DOHH2 (cell line): ENCODE measurements around the gene DSCAML1.

Experiments used
- H3F3A ChIP-seq: fragments of 200-600 bp; sonication (generic), shearing (Covaris generic); 2 replicates; pipeline ENCODE4 v1.6.0; 2016; ENCODE audit warnings: antibody characterized with exemption, mild to moderate bottlenecking; ENCODE audit not compliant: control insufficient read depth, insufficient read depth
- H3K27ac ChIP-seq: fragments of 200-600 bp; sonication (generic); 2 replicates; pipeline ENCODE4 v1.5.1; 2014; ENCODE audit warnings: low read depth, mild to moderate bottlenecking, low read length, moderate library complexity
- H3K27me3 ChIP-seq: fragments of 200-600 bp; sonication (generic); 2 replicates; pipeline ENCODE4 v1.6.1; 2014; ENCODE audit warnings: mild to moderate bottlenecking, low read length, mixed read lengths; ENCODE audit not compliant: control insufficient read depth
- H3K36me3 ChIP-seq: fragments of 200-600 bp; sonication (generic); 2 replicates; pipeline ENCODE4 v1.6.1; 2014; ENCODE audit warnings: mild to moderate bottlenecking, low read length, moderate library complexity, mixed read lengths; ENCODE audit not compliant: control insufficient read depth
- H3K4me1 ChIP-seq: fragments of 200-600 bp; sonication (generic); 2 replicates; pipeline ENCODE4 v1.6.1; 2014; ENCODE audit warnings: mild to moderate bottlenecking, low read length, mixed read lengths; ENCODE audit not compliant: control insufficient read depth
- H3K4me2 ChIP-seq: fragments of 200-600 bp; sonication (generic); 2 replicates; pipeline ENCODE4 v1.6.0; 2014; ENCODE audit warnings: mild to moderate bottlenecking, low read length, moderate library complexity
- H3K4me3 ChIP-seq: fragments of 200-600 bp; sonication (generic); 2 replicates; pipeline ENCODE4 v1.5.1; 2014; ENCODE audit warnings: mild to moderate bottlenecking, low read length, mixed read lengths
- H3K79me2 ChIP-seq: fragments of 200-600 bp; sonication (generic); 2 replicates; pipeline ENCODE4 v1.6.1; 2014; ENCODE audit warnings: mild to moderate bottlenecking, low read length, mixed read lengths; ENCODE audit not compliant: control insufficient read depth
- H3K9me2 ChIP-seq: fragments of 200-600 bp; sonication (generic); replicated peaks from 2 replicates; pipeline ENCODE4 v1.6.1; 2014; ENCODE audit warnings: mild to moderate bottlenecking, low read length, mixed read lengths; ENCODE audit not compliant: control insufficient read depth
- H3K9me3 ChIP-seq: fragments of 200-600 bp; sonication (generic); 2 replicates; pipeline ENCODE4 v1.6.1; 2014; ENCODE audit warnings: antibody characterized with exemption, low read length, mixed read lengths; ENCODE audit not compliant: control insufficient read depth, insufficient read depth
- H4K20me1 ChIP-seq: fragments of 200-600 bp; sonication (generic); 2 replicates; pipeline ENCODE4 v1.6.0; 2014; ENCODE audit warnings: low read depth, mild to moderate bottlenecking, antibody characterized with exemption, low read length, moderate library complexity; ENCODE audit not compliant: control insufficient read depth, insufficient read depth
- CTCF ChIP-seq: fragments of 200-600 bp; sonication (generic); IDR thresholded peaks from one replicate; pipeline ENCODE4 v1.5.1; 2014; ENCODE audit warnings: antibody characterized with exemption, mild to moderate bottlenecking, low read depth, low read length; ENCODE audit not compliant: poor library complexity, severe bottlenecking
- EZH2phosphoT487 ChIP-seq: fragments of 200-600 bp; sonication (generic); IDR thresholded peaks from 2 replicates; pipeline ENCODE4 v1.6.1; 2017; ENCODE audit warnings: borderline replicate concordance, mild to moderate bottlenecking, antibody characterized with exemption, low read length, moderate library complexity, mixed read lengths

Gene DSCAML1

GRCh38 chr11:117396970-117397369 is 400.0 kb downstream of the DSCAML1 start:
- no peaks in the 10 kb centered on the region for H3K9me2 ChIP-seq
- H3F3A ChIP-seq = no peaks in the 10 kb centered on the region
- H3K27me3 ChIP-seq = no peaks in the 10 kb centered on the region
- H3K9me3 ChIP-seq = peaks cover 7% of the 10 kb centered on the region; the same call in 1 of the 2 replicates
- TF ChIP-seq EZH2phosphoT487 = no peak
- TF ChIP-seq CTCF = no peak
- no peak overlapping the region for H3K4me3 ChIP-seq
- no peak overlapping the region for H3K4me2 ChIP-seq
- H3K4me1 ChIP-seq = no peaks in the 10 kb centered on the region
- H3K27ac ChIP-seq = no peak overlapping the region
- no peaks in the 10 kb centered on the region for H4K20me1 ChIP-seq
- H3K36me3 ChIP-seq = peaks cover 59% of the 10 kb centered on the region
- H3K79me2 ChIP-seq = no peaks in the 10 kb centered on the region

GRCh38 chr11:117395476-117395875 is 401.5 kb downstream of the DSCAML1 start:
- Histone ChIP-seq H3K9me2 (no peaks in the 10 kb centered on the region), H3K9me3 (peaks cover 7% of the 10 kb centered on the region; the same call in 1 of the 2 replicates), H3K36me3 (peaks cover 68% of the 10 kb centered on the region), H3F3A (no peaks in the 10 kb centered on the region), H3K4me1 (no peaks in the 10 kb centered on the region), H3K4me3 (no peak overlapping the region), H3K27ac (no peak overlapping the region), H3K27me3 (no peaks in the 10 kb centered on the region), H3K79me2 (no peaks in the 10 kb centered on the region), H3K4me2 (no peak overlapping the region), H4K20me1 (no peaks in the 10 kb centered on the region)
- TF ChIP-seq CTCF = no peak
- TF ChIP-seq EZH2phosphoT487 = no peak

GRCh38 chr11:117394221-117394925 is 402.6 kb downstream of the DSCAML1 start:
- TF ChIP-seq CTCF = no peak
- TF ChIP-seq EZH2phosphoT487 = no peak
- peaks cover 68% of the 10 kb centered on the region for H3K36me3 ChIP-seq
- H3K4me3 ChIP-seq = no peak overlapping the region
- H3K9me3 ChIP-seq = peaks cover 7% of the 10 kb centered on the region; the same call in 1 of the 2 replicates
- no peak overlapping the region for H3K4me2 ChIP-seq
- H3K79me2 ChIP-seq = no peaks in the 10 kb centered on the region
- no peaks in the 10 kb centered on the region for H3K9me2 ChIP-seq
- H3K4me1 ChIP-seq = no peaks in the 10 kb centered on the region
- H3K27ac ChIP-seq = no peak overlapping the region
- no peaks in the 10 kb centered on the region for H4K20me1 ChIP-seq
- no peaks in the 10 kb centered on the region for H3F3A ChIP-seq
- no peaks in the 10 kb centered on the region for H3K27me3 ChIP-seq
